GM19099 (cell line): ENCODE results near the gene RIPOR1.

ENCODE experiments used
- POLR2A ChIP-seq: IDR thresholded peaks from 3 replicates; pipeline ENCODE4 v1.6.1; 2011; ENCODE audit warnings: low read depth; ENCODE audit not compliant: insufficient read length; ENCODE audit errors: extremely low read depth

The RIPOR1 gene, protein sequence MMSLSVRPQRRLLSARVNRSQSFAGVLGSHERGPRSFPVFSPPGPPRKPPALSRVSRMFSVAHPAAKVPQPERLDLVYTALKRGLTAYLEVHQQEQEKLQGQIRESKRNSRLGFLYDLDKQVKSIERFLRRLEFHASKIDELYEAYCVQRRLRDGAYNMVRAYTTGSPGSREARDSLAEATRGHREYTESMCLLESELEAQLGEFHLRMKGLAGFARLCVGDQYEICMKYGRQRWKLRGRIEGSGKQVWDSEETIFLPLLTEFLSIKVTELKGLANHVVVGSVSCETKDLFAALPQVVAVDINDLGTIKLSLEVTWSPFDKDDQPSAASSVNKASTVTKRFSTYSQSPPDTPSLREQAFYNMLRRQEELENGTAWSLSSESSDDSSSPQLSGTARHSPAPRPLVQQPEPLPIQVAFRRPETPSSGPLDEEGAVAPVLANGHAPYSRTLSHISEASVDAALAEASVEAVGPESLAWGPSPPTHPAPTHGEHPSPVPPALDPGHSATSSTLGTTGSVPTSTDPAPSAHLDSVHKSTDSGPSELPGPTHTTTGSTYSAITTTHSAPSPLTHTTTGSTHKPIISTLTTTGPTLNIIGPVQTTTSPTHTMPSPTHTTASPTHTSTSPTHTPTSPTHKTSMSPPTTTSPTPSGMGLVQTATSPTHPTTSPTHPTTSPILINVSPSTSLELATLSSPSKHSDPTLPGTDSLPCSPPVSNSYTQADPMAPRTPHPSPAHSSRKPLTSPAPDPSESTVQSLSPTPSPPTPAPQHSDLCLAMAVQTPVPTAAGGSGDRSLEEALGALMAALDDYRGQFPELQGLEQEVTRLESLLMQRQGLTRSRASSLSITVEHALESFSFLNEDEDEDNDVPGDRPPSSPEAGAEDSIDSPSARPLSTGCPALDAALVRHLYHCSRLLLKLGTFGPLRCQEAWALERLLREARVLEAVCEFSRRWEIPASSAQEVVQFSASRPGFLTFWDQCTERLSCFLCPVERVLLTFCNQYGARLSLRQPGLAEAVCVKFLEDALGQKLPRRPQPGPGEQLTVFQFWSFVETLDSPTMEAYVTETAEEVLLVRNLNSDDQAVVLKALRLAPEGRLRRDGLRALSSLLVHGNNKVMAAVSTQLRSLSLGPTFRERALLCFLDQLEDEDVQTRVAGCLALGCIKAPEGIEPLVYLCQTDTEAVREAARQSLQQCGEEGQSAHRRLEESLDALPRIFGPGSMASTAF

DNA sequence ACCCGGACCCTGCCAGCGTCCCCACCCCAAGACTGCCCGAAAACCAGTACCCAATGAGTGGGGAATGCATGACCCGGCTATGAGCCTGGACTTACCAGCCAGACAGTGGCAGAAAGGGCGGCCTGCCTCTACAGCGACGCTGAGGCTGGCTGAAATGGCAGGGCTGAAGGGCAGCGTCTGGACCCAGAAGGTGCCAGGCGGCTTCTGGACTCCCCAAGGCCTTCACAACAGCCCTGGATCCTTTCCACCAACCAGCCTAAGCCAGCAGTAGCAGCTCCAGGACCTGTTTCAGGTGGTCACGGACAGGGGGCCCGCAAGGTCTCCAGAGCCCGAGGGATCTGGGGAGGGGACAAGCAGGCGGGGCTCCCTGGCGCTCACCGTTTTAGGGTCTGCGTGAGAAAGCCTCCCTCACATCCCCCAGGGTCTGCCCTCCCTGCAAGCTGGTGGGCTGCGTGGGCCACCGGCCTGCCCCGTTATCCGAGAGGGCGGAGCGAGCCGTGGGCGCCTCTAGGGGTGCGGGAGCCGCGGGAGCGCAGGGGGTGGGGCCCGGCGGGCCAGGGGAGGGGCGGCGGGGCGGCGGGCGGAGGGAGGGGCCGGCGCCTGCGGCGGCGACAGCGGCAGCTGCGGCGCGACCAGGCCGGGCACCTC is at the start of gene RIPOR1:
RIPOR1 (plus strand) TSS at position 608 of the 648 bp plus-strand sequence. CDS start 9,618 bp downstream, outside the sequence.
- TF ChIP-seq POLR2A = peak; percentile 4

DNA sequence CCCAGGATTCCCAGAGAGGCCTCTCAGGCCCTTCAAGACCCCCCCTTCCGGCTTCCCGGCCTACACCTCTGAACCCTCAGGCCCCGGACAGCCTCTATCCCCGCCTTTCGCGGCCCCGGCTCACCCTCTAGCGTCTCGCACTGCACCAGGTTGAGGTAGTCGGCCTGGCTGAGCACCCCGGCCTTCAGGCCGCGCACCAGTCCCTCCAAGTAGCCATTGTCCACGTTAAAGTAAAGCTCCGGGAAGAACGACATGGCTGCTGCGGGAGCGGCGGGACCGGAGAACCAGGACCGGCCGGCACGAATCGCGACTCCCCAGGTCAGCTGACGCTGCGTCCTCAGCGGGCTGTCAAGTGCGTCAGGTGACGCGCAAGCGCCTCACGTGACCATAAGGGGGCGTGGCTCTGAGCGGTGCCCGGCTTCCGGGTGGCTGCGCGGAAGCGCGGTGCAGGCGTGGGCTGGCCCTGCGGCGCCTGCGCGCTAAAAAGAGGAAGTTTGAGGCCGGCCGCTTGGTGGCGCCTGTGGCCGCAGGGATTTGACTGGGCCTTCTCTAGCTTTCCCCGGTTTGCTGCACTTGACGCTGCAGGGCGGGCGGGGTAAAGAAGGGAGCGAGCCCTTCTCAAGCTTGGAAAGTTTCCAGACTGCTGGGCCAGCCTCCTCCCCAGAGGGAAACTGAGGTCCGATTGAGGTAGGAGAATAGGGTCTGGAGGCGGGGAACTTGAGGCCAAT is 47.6 kb upstream of the RIPOR1 start, which contains the start of gene ATP6V0D1:
ATP6V0D1 (minus strand) TSS at position 325 of the 728 bp plus-strand sequence; CDS start at position 254, 71 bp downstream.
- peak; percentile 80 for TF ChIP-seq POLR2A

DNA sequence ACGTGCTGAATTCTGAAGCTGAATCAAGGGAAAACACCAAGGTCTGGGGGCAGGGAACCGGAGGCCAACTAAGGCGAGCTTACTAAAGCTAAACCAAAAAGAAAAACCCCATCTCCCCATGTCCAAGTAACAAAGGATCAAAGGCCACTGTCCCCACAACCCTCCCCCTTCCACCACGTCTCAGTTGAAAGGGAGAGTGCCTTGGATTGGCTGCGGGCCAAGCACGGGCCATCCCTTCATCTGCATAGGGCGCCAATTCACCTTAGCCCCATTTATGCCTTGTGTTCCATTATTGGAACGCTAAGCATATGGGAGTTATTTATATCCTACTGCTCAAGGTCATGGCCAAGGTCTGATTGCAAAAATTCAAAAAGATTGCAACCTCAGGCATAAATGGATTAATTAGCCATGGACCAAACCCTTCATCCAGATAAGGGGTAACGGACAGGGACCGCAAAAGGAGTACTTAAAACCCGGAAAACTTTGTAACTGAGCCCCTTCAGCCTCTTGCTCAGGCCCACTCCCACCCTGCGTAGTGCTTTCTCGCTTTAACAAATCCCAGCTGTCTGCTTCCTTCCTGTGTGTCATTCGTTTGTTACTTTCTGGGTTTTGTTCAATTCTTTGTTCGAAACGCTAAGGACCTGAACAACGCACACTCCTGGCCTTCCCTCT is 46.9 kb upstream of the RIPOR1 start:
- TF ChIP-seq POLR2A = no peak

DNA sequence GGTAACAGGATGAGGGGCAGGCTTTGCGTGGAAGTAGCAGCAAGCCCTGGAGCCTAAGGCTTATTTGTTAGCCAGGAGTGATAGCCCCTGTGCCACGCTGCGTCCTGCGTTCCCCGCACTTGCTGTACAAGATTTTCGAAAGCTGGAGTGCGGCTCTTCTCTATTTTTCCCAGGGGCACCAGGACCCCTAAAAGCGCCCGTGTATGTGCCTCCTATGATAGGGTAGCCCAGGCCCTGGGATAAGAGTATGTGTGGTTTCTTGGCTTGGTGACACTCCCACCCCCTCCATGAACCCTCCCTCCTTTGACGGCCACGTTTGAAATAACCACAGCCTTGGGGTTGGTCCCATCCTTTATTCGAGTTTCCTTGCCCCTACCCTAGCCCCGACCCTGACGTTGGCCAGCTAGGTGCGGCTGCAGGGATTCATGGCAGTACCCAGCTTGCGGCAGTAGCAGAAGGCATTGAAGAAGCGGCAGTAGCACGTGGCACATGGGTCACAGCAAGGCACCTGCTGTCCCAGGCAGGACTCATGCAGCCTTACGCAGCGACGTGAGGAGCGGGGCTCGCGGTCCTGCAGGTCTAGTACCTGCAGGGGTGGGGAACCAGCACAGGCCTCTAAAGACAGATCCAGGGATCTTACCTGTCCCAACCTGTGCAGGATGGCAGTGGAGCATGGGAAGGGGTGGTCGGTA is 46.2 kb upstream of the RIPOR1 start:
- no peak for TF ChIP-seq POLR2A

DNA sequence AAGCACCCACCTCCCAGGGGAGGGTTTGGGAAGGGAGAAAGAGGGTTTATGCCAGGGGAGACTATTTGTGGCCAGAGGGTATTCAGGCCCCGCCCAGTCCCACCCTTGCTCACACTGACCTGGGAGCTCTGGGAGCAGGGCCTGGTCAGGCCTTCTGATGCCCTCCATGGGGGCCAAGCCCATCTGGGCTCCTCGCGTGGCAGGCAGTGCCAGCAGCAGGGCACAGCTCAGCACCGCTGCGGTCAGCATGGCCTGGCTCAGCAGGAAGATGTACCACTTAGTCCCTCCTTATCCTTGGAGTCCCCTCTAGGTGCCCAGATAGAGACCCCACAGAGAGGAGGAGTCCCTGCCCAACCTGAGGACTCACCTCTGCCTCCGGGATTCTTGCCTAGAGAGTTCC is 45.5 kb upstream of the RIPOR1 start, which contains the start of gene AGRP:
AGRP (minus strand) TSS at position 398 of the 400 bp plus-strand sequence; CDS start at position 249, 149 bp downstream.
- TF ChIP-seq POLR2A = no peak

DNA sequence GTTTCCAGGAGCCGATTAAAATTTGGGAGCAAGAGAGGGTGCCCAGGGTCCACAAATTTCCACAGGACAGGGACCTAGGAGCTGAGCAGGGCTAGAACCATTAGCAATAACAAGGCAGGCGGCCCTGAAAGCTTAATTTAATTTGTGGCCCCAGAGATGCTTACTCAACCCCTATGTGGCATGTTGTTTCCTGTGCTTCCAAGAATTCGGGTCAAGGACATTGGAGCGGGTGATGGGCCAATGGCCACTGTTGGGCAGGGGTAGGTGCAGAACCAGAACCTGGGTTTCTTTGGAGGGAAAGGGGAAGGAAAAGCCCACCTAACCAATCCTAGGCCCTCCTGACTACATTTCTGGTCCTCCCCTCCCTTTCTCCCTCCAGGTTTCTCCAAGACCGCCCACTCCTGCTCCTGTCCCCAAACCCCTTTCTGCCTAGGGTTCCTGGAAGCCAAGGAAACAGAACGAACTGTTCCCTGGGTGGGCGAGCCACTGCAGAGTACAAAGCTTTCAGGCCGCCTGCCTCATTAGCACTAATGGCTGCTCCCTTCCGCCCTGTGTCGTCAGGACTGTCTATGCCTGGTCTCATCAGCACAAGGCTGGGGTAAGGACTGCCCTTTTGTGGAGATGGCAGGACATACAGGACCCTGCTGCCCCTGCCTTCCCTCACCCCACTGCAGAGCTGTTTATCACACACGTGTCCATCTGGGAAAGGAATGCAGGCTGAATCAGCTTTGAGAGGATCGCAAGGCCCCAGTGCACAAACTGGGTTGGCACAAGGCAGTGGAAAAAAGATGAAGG is 44.7 kb upstream of the RIPOR1 start:
- no peak for TF ChIP-seq POLR2A

DNA sequence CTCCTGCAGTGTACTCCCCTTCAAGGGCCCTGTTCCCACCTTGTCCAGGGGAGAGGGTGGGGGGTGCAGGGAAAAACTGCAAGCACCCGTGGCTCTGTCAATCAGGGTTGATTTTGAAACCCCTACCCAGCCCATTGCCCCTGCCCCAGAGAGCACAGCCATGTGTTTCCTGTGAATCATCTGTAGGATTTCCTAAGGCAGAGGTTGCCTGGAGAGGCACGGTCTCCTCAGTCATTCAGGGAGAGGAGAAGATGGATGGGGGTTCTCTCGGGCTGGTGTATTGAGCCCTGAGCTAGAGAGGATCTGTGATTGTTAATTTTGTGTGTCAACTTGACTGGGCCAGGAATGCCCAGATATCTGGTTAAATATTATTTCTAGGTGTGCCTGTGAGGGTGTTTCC is 41.8 kb upstream of the RIPOR1 start:
- no peak for TF ChIP-seq POLR2A

DNA sequence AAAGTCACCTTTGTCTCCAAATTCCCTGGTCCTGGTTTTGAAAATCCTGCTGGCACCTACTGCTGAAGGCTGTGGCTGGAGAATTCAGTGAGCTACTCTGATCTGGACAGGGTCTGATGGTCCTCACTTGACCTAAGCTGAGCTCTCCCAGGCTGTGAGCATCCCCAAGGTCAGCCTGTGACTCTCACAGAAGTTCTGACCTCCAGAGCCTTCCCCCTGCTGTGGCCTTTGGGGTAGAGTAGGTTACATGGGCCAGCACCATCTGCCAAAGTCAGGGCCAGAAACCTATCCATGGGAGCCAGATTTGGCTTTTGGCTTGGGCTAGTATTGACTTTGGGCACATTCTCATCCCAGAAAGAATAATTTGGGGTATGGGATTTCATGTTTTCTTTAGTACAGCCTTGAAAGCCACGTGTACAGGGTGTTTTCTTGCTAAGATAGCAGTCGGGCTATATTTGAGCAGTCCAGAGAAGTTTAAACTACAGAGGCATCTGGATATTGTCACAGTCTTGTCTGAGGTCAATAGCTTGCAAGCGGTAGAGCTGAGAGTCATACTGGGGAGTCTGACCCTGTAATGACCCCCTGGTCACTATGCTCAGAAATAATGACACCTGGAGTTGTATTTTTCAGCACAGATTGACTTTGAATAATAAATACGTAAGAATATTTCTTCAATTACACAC is 39.1 kb upstream of the RIPOR1 start:
- no peak for TF ChIP-seq POLR2A

DNA sequence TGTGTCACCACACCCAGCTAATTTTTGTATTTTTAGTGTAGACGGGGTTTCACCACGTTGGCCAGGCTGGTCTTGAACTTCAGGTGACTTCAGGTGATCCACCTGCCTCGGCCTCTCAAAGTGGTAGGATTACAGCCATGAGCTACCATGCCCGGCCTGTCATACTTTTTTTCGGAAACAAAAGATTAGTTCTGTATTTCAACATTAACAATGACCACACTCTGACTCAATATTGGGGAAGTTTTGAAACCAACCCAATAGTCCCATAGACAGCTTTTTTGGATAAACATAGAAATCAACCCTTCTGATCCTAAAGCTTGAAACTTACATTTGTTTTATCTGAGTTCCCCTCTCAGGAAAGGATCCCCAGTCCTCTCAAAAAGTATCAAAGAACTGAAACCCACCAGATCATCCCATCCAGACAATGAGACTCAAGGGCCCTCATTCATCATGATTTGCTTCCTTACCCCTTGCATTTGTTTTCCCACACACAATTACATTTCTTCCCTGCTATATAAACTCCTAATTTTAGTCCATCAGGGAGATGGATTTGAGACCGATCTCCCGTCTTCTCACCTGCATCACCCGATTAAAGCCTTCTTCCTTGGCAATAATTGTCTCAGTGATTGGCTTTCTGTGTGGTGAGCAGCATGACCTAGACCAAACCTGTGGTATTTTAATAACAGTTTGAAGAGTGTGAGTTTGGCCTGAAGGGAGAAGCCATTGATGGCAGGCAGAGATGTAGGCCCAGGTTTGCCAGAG is 38.1 kb upstream of the RIPOR1 start:
- TF ChIP-seq POLR2A = no peak

DNA sequence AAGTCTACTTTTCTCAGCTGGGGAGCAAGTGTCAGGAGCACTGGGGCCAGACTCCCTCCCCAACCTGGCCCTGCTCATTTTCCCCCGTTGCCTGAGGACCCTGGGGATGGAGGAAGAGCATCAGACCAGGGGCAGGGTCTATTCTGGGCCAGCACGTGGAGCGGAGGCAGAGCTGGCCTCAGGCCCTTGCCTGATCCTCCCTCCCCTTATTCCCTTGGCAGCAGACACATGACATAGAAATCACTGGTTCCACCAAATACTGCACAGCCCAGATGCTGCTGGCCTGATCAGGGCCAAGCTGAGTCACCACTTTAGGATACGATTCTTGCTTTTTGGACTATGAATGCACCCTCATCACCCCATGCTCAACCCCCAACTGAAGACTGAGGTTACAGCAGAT is 29.5 kb upstream of the RIPOR1 start:
- no peak for TF ChIP-seq POLR2A
